HepG2 (cell line): ENCODE data around the gene SERPINA9. TPM values are rescaled to one million over a fixed set of nuclear protein-coding genes. Genes with fewer than 3 reads are reported as not detected.
A peak's percentile ranks its signal among the peaks of the same experiment; 100 is the strongest.

Source experiments
- CEBPB ChIP-seq: IDR thresholded peaks from 2 replicates; pipeline ENCODE4 v1.6.1; 2011; ENCODE audit warnings: low read depth, low read length, improper control_type of control experiment, borderline replicate concordance
- CHCHD3 ChIP-seq: sonication (generic); formaldehyde crosslinking; IDR thresholded peaks from 2 replicates; pipeline ENCODE4 v1.8.0; 2022; ENCODE audit warnings: mild to moderate bottlenecking, missing genetic modification reagents, moderate library complexity
- LCORL ChIP-seq, 2 experiments: fragments of 450-650 bp in 1 of 2; sonication (generic) in 1 of 2; formaldehyde crosslinking in 1 of 2; IDR thresholded peaks; 2 replicates each; pipeline versions ENCODE4 v1.5.0 to v1.6.1; 2017 to 2020; ENCODE audit warnings: antibody characterized with exemption in 1 of 2, missing genetic modification reagents in 1 of 2
- PHF21A ChIP-seq: sonication (generic); formaldehyde crosslinking; IDR thresholded peaks from 2 replicates; pipeline ENCODE4 v1.5.0; 2020; ENCODE audit warnings: mild to moderate bottlenecking, missing genetic modification reagents
- RBFOX2 ChIP-seq: fragments of 200-400 bp; formaldehyde crosslinking; IDR thresholded peaks from 2 replicates; pipeline ENCODE4 v1.6.1; 2017; ENCODE audit warnings: low read depth, mild to moderate bottlenecking, low read length
- RELA ChIP-seq: sonication (generic); formaldehyde crosslinking; IDR thresholded peaks from 2 replicates; pipeline ENCODE4 v1.4.0; 2020; ENCODE audit warnings: missing genetic modification reagents
- ZC3H13 ChIP-seq: sonication (generic); formaldehyde crosslinking; IDR thresholded peaks from 2 replicates; pipeline ENCODE4 v1.8.1; 2023; ENCODE audit warnings: mild to moderate bottlenecking, missing genetic modification reagents, moderate library complexity
- ZNF253 ChIP-seq: sonication (generic); formaldehyde crosslinking; IDR thresholded peaks from 2 replicates; pipeline ENCODE4 v1.8.0; 2022; ENCODE audit warnings: mild to moderate bottlenecking, missing genetic modification reagents, borderline replicate concordance
- ZNF430 ChIP-seq: sonication (generic); formaldehyde crosslinking; IDR thresholded peaks from 2 replicates; pipeline ENCODE4 v1.9.0; 2021; ENCODE audit warnings: mild to moderate bottlenecking, missing genetic modification reagents
- ZNF83 ChIP-seq: sonication (generic); formaldehyde crosslinking; IDR thresholded peaks from 2 replicates; pipeline ENCODE4 v1.4.0; 2020; ENCODE audit warnings: missing genetic modification reagents, mild to moderate bottlenecking, borderline replicate concordance
- polyA plus RNA-seq, 8 experiments: library from polyadenylated mRNA; depleted of rRNA in 3 of 8; stranded (reverse) in 7 of 8; unstranded in 1 of 8; fragments of >200 nt; fragmentation: Illumina TruSeq in 4 of 8; extraction: Trizol in 4 of 8; gene quantifications; 2 replicates each; pipeline versions ENCODE4 v1.2.1 to v1.2.3, GENCODE V29; 2011 to 2016; ENCODE audit warnings: low read depth in 4 of 8, missing spikeins in 1 of 8, mixed read lengths in 1 of 8; ENCODE audit not compliant: insufficient read depth in 1 of 8
- total RNA-seq, 5 experiments: library from RNA; depleted of rRNA; stranded (reverse); fragments of >200 nt; fragmentation: Illumina TruSeq; extraction: Trizol; gene quantifications; 2 replicates each; pipeline ENCODE4 v1.2.3, GENCODE V29; 2016; ENCODE audit warnings: low read depth in 1 of 5
- TF ChIP-seq, protein P1 (sequence below): sonication (generic); formaldehyde crosslinking; IDR thresholded peaks from 2 replicates; pipeline ENCODE4 v1.8.0; 2022; ENCODE audit warnings: mild to moderate bottlenecking, missing genetic modification reagents, moderate library complexity
- TF ChIP-seq, protein P2 (sequence below): sonication (generic); formaldehyde crosslinking; IDR thresholded peaks from 2 replicates; pipeline ENCODE4 v1.5.0; 2020; ENCODE audit warnings: mild to moderate bottlenecking, missing genetic modification reagents, borderline replicate concordance
- TF ChIP-seq, protein P3 (sequence below): sonication (generic); formaldehyde crosslinking; IDR thresholded peaks from 2 replicates; pipeline ENCODE4 v1.4.0; 2020; ENCODE audit warnings: missing genetic modification reagents
- TF ChIP-seq, protein P4 (sequence below): sonication (generic); formaldehyde crosslinking; IDR thresholded peaks from 2 replicates; pipeline ENCODE4 v1.9.0; 2021; ENCODE audit warnings: missing genetic modification reagents, borderline replicate concordance

The SERPINA9 gene
- total and polyA plus RNA-seq, 2 of the 13 experiments (the other 11 are each of a cell fraction or from before 2014, with no cell fraction given), result 0.21 TPM; not detected in 1

DNA sequence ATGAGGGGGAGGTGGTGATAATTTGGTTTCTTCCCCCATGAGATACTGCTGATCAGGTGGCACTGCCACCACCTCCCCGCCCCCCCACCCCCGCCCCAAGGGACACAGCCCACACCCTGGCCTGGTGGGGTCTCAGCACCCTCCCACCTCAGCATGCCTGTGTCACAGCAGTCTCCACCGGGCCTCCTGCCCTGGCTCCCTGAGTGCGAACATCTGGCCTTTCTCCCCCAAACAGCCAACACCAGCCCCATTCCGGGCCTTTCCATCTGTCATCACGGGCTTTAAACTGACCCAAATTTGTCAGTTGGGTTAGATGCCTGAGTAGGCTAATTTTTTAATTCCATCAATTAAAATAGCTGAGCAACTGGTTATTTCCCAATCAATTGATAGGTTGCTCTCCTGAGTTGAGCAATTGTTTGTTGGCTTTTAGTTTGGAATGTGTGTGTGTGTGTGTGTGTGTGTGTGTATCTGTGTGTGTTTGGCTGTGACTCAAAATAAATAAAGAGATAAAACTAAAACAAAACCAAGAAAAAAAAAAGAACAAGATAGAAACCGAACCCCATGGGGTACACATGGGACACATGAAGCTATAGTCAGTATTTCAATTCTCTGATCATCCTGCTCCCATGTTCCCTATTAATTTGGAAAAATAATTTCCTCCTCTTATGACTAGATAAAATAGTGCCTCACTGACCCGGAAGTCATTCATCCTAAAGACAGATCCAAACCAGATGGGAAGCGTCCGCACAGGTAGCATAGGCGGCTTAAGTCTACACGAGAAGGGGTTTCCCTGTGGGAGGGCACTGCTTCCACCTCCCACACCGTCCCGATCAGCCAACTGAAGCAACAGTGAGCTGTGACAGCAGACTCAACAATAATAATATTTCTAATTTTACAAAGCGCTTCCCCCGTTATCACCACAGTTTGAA is 25.9 kb upstream of the SERPINA9 start (continued):
- no peak for TF ChIP-seq ZNF83
- TF ChIP-seq, protein P1, sequence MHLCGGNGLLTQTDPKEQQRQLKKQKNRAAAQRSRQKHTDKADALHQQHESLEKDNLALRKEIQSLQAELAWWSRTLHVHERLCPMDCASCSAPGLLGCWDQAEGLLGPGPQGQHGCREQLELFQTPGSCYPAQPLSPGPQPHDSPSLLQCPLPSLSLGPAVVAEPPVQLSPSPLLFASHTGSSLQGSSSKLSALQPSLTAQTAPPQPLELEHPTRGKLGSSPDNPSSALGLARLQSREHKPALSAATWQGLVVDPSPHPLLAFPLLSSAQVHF (CRISPR knock-in tag), result 0 out of 2 replicates have a peak, but pooled peaks have one; percentile 1
- no peak for TF ChIP-seq ZNF430 (CRISPR knock-in tag)
- TF ChIP-seq CHCHD3 (CRISPR knock-in tag), result no peak
- peak; percentile 48; the same call in 1 of the 2 replicates for TF ChIP-seq ZC3H13 (CRISPR knock-in tag)
- no peak for TF ChIP-seq RBFOX2
- no peak for TF ChIP-seq ZNF253 (CRISPR knock-in tag)
- TF ChIP-seq LCORL (IDR thresholded peaks at IDR 0.05), result 0 out of 2 replicates have a peak, but pooled peaks have one; percentile 63
- peak; percentile 79; the same call in 1 of the 2 replicates for TF ChIP-seq LCORL (CRISPR knock-in tag; IDR thresholded peaks at IDR 0.05)
- peak; percentile 94 for TF ChIP-seq CEBPB
- TF ChIP-seq, protein P2, sequence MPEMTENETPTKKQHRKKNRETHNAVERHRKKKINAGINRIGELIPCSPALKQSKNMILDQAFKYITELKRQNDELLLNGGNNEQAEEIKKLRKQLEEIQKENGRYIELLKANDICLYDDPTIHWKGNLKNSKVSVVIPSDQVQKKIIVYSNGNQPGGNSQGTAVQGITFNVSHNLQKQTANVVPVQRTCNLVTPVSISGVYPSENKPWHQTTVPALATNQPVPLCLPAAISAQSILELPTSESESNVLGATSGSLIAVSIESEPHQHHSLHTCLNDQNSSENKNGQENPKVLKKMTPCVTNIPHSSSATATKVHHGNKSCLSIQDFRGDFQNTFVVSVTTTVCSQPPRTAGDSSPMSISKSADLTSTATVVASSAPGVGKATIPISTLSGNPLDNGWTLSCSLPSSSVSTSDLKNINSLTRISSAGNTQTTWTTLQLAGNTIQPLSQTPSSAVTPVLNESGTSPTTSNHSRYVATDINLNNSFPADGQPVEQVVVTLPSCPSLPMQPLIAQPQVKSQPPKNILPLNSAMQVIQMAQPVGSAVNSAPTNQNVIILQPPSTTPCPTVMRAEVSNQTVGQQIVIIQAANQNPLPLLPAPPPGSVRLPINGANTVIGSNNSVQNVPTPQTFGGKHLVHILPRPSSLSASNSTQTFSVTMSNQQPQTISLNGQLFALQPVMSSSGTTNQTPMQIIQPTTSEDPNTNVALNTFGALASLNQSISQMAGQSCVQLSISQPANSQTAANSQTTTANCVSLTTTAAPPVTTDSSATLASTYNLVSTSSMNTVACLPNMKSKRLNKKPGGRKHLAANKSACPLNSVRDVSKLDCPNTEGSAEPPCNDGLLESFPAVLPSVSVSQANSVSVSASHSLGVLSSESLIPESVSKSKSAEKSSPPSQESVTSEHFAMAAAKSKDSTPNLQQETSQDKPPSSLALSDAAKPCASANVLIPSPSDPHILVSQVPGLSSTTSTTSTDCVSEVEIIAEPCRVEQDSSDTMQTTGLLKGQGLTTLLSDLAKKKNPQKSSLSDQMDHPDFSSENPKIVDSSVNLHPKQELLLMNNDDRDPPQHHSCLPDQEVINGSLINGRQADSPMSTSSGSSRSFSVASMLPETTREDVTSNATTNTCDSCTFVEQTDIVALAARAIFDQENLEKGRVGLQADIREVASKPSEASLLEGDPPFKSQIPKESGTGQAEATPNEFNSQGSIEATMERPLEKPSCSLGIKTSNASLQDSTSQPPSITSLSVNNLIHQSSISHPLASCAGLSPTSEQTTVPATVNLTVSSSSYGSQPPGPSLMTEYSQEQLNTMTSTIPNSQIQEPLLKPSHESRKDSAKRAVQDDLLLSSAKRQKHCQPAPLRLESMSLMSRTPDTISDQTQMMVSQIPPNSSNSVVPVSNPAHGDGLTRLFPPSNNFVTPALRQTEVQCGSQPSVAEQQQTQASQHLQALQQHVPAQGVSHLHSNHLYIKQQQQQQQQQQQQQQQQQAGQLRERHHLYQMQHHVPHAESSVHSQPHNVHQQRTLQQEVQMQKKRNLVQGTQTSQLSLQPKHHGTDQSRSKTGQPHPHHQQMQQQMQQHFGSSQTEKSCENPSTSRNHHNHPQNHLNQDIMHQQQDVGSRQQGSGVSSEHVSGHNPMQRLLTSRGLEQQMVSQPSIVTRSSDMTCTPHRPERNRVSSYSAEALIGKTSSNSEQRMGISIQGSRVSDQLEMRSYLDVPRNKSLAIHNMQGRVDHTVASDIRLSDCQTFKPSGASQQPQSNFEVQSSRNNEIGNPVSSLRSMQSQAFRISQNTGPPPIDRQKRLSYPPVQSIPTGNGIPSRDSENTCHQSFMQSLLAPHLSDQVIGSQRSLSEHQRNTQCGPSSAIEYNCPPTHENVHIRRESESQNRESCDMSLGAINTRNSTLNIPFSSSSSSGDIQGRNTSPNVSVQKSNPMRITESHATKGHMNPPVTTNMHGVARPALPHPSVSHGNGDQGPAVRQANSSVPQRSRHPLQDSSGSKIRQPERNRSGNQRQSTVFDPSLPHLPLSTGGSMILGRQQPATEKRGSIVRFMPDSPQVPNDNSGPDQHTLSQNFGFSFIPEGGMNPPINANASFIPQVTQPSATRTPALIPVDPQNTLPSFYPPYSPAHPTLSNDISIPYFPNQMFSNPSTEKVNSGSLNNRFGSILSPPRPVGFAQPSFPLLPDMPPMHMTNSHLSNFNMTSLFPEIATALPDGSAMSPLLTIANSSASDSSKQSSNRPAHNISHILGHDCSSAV (CRISPR knock-in tag), result no peak
- TF ChIP-seq, protein P3, sequence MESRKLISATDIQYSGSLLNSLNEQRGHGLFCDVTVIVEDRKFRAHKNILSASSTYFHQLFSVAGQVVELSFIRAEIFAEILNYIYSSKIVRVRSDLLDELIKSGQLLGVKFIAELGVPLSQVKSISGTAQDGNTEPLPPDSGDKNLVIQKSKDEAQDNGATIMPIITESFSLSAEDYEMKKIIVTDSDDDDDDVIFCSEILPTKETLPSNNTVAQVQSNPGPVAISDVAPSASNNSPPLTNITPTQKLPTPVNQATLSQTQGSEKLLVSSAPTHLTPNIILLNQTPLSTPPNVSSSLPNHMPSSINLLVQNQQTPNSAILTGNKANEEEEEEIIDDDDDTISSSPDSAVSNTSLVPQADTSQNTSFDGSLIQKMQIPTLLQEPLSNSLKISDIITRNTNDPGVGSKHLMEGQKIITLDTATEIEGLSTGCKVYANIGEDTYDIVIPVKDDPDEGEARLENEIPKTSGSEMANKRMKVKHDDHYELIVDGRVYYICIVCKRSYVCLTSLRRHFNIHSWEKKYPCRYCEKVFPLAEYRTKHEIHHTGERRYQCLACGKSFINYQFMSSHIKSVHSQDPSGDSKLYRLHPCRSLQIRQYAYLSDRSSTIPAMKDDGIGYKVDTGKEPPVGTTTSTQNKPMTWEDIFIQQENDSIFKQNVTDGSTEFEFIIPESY (CRISPR knock-in tag), result no peak
- 0 out of 2 replicates have a peak, but pooled peaks have one; percentile 48 for TF ChIP-seq PHF21A (CRISPR knock-in tag)
- TF ChIP-seq RELA (CRISPR knock-in tag), result no peak
- TF ChIP-seq, protein P4, sequence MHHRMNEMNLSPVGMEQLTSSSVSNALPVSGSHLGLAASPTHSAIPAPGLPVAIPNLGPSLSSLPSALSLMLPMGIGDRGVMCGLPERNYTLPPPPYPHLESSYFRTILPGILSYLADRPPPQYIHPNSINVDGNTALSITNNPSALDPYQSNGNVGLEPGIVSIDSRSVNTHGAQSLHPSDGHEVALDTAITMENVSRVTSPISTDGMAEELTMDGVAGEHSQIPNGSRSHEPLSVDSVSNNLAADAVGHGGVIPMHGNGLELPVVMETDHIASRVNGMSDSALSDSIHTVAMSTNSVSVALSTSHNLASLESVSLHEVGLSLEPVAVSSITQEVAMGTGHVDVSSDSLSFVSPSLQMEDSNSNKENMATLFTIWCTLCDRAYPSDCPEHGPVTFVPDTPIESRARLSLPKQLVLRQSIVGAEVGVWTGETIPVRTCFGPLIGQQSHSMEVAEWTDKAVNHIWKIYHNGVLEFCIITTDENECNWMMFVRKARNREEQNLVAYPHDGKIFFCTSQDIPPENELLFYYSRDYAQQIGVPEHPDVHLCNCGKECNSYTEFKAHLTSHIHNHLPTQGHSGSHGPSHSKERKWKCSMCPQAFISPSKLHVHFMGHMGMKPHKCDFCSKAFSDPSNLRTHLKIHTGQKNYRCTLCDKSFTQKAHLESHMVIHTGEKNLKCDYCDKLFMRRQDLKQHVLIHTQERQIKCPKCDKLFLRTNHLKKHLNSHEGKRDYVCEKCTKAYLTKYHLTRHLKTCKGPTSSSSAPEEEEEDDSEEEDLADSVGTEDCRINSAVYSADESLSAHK (CRISPR knock-in tag), result no peak
